Cardiac fibroblast (primary cell): ENCODE data around the gene CENPA.

Experiments
- DNase-seq, 2 donors: peaks; one replicate each; pipeline versions ENCODE4 v3.0.0 to v3.0.0-alpha.2; 2010; ENCODE audit warnings: low read depth in 2 of 2
- H3K4me3 ChIP-seq, 2 donors: replicated peaks in 1 of 2; 1 replicate in 1 of 2; 2 replicates in 1 of 2; pipeline ENCODE4 v1.5.1; 2011; ENCODE audit warnings: low read depth in 2 of 2, low read length in 2 of 2, mild to moderate bottlenecking in 2 of 2, moderate library complexity in 1 of 2
- CTCF ChIP-seq: IDR thresholded peaks from one replicate; pipeline ENCODE4 v1.5.1; 2011; ENCODE audit warnings: low read depth, mild to moderate bottlenecking, low read length, inconsistent platforms

The CENPA gene

GRCh38 chr2:26818255-26818654 lies 32.4 kb downstream of the CENPA start:
- H3K4me3 ChIP-seq: no peak overlapping the region
- DNase-seq: no peak
- no peak for TF ChIP-seq CTCF

GRCh38 chr2:26818972-26819371 lies 33.1 kb downstream of the CENPA start:
- H3K4me3 ChIP-seq: no peak overlapping the region
- no peak for DNase-seq
- no peak for TF ChIP-seq CTCF

GRCh38 chr2:26820932-26821331 lies 35.1 kb downstream of the CENPA start:
- no peak for TF ChIP-seq CTCF
- no peak for DNase-seq
- no peak overlapping the region for H3K4me3 ChIP-seq

GRCh38 chr2:26822877-26823276 lies 37.0 kb downstream of the CENPA start:
- TF ChIP-seq CTCF: no peak

GRCh38 chr2:26838121-26838906 lies 52.5 kb downstream of the CENPA start:
- no peak overlapping the region for H3K4me3 ChIP-seq
- TF ChIP-seq CTCF: no peak
- peak; percentile 36 to 46 for DNase-seq

More at GRCh38 chr2:26822877-26823276, 37.0 kb downstream of the CENPA start:
- no peak for DNase-seq
- no peak overlapping the region for H3K4me3 ChIP-seq

GRCh38 chr2:26840937-26841610 lies 55.2 kb downstream of the CENPA start:
- DNase-seq: peak in 1 of 2 donors; percentile 10
- TF ChIP-seq CTCF: peak; percentile 23
- no peak overlapping the region for H3K4me3 ChIP-seq
